Measurements from ENCODE around the gene ARHGAP26. TPM values are rescaled to one million over a fixed set of nuclear protein-coding genes. Genes with fewer than 3 reads are reported as not detected.

ARHGAP26 gene
- total and polyA plus RNA-seq, 2 donors (not counting 3 experiments of a cell fraction or from before 2014, with no cell fraction given), result 3.1 to 16.2 TPM

DNA sequence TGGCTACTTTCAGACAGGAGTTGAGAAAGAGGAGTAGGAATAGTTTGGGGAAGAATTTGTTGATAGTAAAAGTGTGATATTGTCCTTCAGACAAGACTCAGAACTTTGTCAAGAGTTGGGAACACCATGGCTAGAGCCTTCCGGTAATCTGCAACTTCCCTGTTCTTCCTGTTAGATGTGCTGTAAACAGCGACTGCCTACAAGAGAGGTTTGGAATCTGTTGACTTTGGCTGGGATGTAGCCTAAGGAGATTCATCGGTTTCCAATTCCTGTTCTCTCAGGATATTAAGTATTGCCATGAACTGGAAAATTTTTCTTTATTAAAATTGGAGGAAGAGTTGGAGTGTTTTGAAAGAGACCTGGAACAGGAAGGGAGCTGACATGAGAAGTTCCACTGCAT lies 43.9 kb downstream of the ARHGAP26 start:
- intact Hi-C loops (cut with micrococcal nuclease) (no loop called here), dilution Hi-C loops (cut with MboI; ENCODE audit: extremely low pct_ligation_motif_present, low sequenced_read_pairs) (no loop called here)
- Histone ChIP-seq H3K27me3 (ENCODE audit: control insufficient read depth in 2 of 2, insufficient read depth in 2 of 2, low read length in 2 of 2) (no peaks in the 10 kb centered on the region), H2AFZ (ENCODE audit: low read depth, low read length) (peak overlapping the region; percentile 3), H3K27ac (ENCODE audit: insufficient read depth, low read depth, low read length) (no peak overlapping the region), H3K9me3 (replicated peaks; ENCODE audit: control insufficient read depth, insufficient read depth, low read length) (no peaks in the 10 kb centered on the region), H3K4me3 (replicated peaks in 1 of 3; ENCODE audit: insufficient read depth in 1 of 3, low read depth in 1 of 3, low read length in 3 of 3) (no peak overlapping the region), H3K4me1 (ENCODE audit: control insufficient read depth, extremely low read depth, insufficient read depth, low read length) (peaks cover 27% of the 10 kb centered on the region), H3K9me1 (replicated peaks; ENCODE audit: control insufficient read depth, extremely low read depth, insufficient read depth, low read length) (no peaks in the 10 kb centered on the region), H3K4me2 (ENCODE audit: insufficient read depth, low read length) (peak overlapping the region; percentile 49), H3K9ac (replicated peaks; ENCODE audit: extremely low read depth, insufficient read depth, low read length) (no peak overlapping the region), H3K79me2 (ENCODE audit: control insufficient read depth, insufficient read depth, low read length) (no peaks in the 10 kb centered on the region), H3K36me3 (ENCODE audit: control insufficient read depth in 2 of 2, extremely low read depth in 1 of 2, insufficient read depth in 2 of 2, low read length in 2 of 2) (no peaks in the 10 kb centered on the region), H4K20me1 (replicated peaks; ENCODE audit: control insufficient read depth, extremely low read depth, insufficient read depth, low read length) (no peaks in the 10 kb centered on the region)
- POLR2A ChIA-PET, result no interaction called here
- CTCF ChIA-PET, result interaction anchor here (1.6 kb wide), 1 partner anchor 53 kb away, joined by 4 read pairs; no protein-coding TSS in a partner anchor
- FAIRE-seq (peak; percentile 90), DNase-seq (ENCODE audit: low read depth, low spot score) (peak; percentile 75)
- no TSS peak for BruUV-seq (replicated peaks)
- no peak for TF ChIP-seq POLR2A (IDR thresholded peaks at IDR 0.05; ENCODE audit: low read depth, low read length)
- TF ChIP-seq FOS (IDR thresholded peaks at IDR 0.05; ENCODE audit: borderline replicate concordance, insufficient read depth, low read length), result no peak
- TF ChIP-seq GATA2 (IDR thresholded peaks at IDR 0.05; ENCODE audit: insufficient read depth, insufficient read length, low read depth, low read length), result no peak
- TF ChIP-seq POLR2AphosphoS5 (IDR thresholded peaks at IDR 0.05; ENCODE audit: insufficient read depth, low read depth, low read length), result peak; percentile 43
- TF ChIP-seq, protein P1, sequence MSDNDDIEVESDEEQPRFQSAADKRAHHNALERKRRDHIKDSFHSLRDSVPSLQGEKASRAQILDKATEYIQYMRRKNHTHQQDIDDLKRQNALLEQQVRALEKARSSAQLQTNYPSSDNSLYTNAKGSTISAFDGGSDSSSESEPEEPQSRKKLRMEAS (IDR thresholded peaks at IDR 0.05; ENCODE audit: insufficient read depth, insufficient read length), result no peak
- no peak for TF ChIP-seq JUN (IDR thresholded peaks at IDR 0.05; ENCODE audit: borderline replicate concordance, insufficient read depth, insufficient read length, low read depth)
- no peak for TF ChIP-seq MYC (IDR thresholded peaks at IDR 0.05; ENCODE audit: low read depth, low read length)

- Histone ChIP-seq H3K9me1 (replicated peaks; ENCODE audit: control insufficient read depth, extremely low read depth, insufficient read depth, low read length) (no peaks in the 10 kb centered on the region), H3K4me1 (ENCODE audit: control insufficient read depth, extremely low read depth, insufficient read depth, low read length) (peaks cover 20% of the 10 kb centered on the region), H3K27ac (ENCODE audit: insufficient read depth, low read depth, low read length) (no peak overlapping the region), H3K36me3 (ENCODE audit: control insufficient read depth in 2 of 2, extremely low read depth in 1 of 2, insufficient read depth in 2 of 2, low read length in 2 of 2) (no peaks in the 10 kb centered on the region), H3K79me2 (ENCODE audit: control insufficient read depth, insufficient read depth, low read length) (no peaks in the 10 kb centered on the region), H3K9ac (replicated peaks; ENCODE audit: extremely low read depth, insufficient read depth, low read length) (no peak overlapping the region), H2AFZ (ENCODE audit: low read depth, low read length) (no peak overlapping the region), H4K20me1 (replicated peaks; ENCODE audit: control insufficient read depth, extremely low read depth, insufficient read depth, low read length) (no peaks in the 10 kb centered on the region), H3K4me3 (replicated peaks in 1 of 3; ENCODE audit: insufficient read depth in 1 of 3, low read depth in 1 of 3, low read length in 3 of 3) (no peak overlapping the region), H3K27me3 (ENCODE audit: control insufficient read depth in 2 of 2, insufficient read depth in 2 of 2, low read length in 2 of 2) (no peaks in the 10 kb centered on the region), H3K4me2 (ENCODE audit: insufficient read depth, low read length) (no peak overlapping the region), H3K9me3 (replicated peaks; ENCODE audit: control insufficient read depth, insufficient read depth, low read length) (no peaks in the 10 kb centered on the region)
- BruUV-seq (replicated peaks), result no TSS peak
- TF ChIP-seq POLR2AphosphoS5 (IDR thresholded peaks at IDR 0.05; ENCODE audit: insufficient read depth, low read depth, low read length) (no peak), CTCF (IDR thresholded peaks at IDR 0.05; ENCODE audit: extremely low read depth in 1 of 2, insufficient read depth in 1 of 2, low read depth in 1 of 2, low read length in 2 of 2) (no peak), POLR2A (IDR thresholded peaks at IDR 0.05; ENCODE audit: low read depth, low read length) (no peak), EZH2 (IDR thresholded peaks at IDR 0.05; ENCODE audit: borderline replicate concordance, low read depth, low read length, severe bottlenecking) (no peak), JUN (IDR thresholded peaks at IDR 0.05; ENCODE audit: borderline replicate concordance, insufficient read depth, insufficient read length, low read depth) (no peak), GATA2 (IDR thresholded peaks at IDR 0.05; ENCODE audit: insufficient read depth, insufficient read length, low read depth, low read length) (no peak), MYC (IDR thresholded peaks at IDR 0.05; ENCODE audit: low read depth, low read length) (no peak)
- TF ChIP-seq, protein P1 (IDR thresholded peaks at IDR 0.05; ENCODE audit: insufficient read depth, insufficient read length), result no peak
- ChIA-PET CTCF (no interaction called here), POLR2A (no interaction called here)
- dilution Hi-C loops (cut with MboI; ENCODE audit: extremely low pct_ligation_motif_present, low sequenced_read_pairs) (no loop called here), intact Hi-C loops (cut with micrococcal nuclease) (no loop called here)
- DNase-seq (ENCODE audit: low read depth, low spot score) (no peak), FAIRE-seq (no peak)
These were observed 45.3 kb downstream of the ARHGAP26 start for GRCh38 chr5:142815469-142815868.
